Esophagus squamous epithelium (tissue), 5 donors: ENCODE data around the gene DYNLRB2. TPM values are rescaled to one million over a fixed set of nuclear protein-coding genes. Genes with fewer than 3 reads are reported as not detected.

ENCODE experiments used
- DNase-seq: peaks from one replicate; lab custom pipeline; 2025; lab: John Stamatoyannopoulos, UW
- H3K27ac ChIP-seq, 4 donors: fragments of 200-600 bp; sonication (generic); one replicate each; pipeline ENCODE4 v1.5.1; 2016 to 2019; ENCODE audit warnings: mild to moderate bottlenecking in 1 of 4
- H3K27me3 ChIP-seq, 4 donors: fragments of 200-600 bp; sonication (generic); 1 replicate in 3 of 4; 2 replicates in 1 of 4; pipeline versions ENCODE4 v1.5.1 to v1.6.0; 2017 to 2021; ENCODE audit warnings: antibody characterized with exemption in 1 of 4
- H3K36me3 ChIP-seq, 3 donors: fragments of 200-600 bp; sonication (generic); one replicate each; pipeline ENCODE4 v1.5.1; 2016 to 2019
- H3K4me1 ChIP-seq, 3 donors: fragments of 200-600 bp; sonication (generic); one replicate each; pipeline ENCODE4 v1.5.1; 2017 to 2019
- H3K4me3 ChIP-seq, 4 donors: fragments of 200-600 bp; sonication (generic); 1 replicate in 3 of 4; 2 replicates in 1 of 4; pipeline ENCODE4 v1.5.1; 2016 to 2019; ENCODE audit warnings: mild to moderate bottlenecking in 2 of 4, moderate library complexity in 1 of 4
- H3K9me3 ChIP-seq, 3 donors: fragments of 200-600 bp; sonication (generic); one replicate each; pipeline ENCODE4 v1.5.1; 2016 to 2019
- POLR2A ChIP-seq, 4 donors: fragments of 450-650 bp; IDR thresholded peaks; one replicate each; pipeline ENCODE4 v1.6.1; 2017; ENCODE audit warnings: antibody characterized with exemption in 4 of 4, mild to moderate bottlenecking in 4 of 4, moderate library complexity in 3 of 4
- WGBS, 2 donors: methylation state at CpG; one replicate each; pipeline ENCODE4 v1.1.5; 2018; 5-methylcytosine and 5-hydroxymethylcytosine counted together
- intact Hi-C: fragments of 100-400 bp; cut with DNase I; formaldehyde crosslinking; loops from one replicate; pipeline ENCODE4 v1.15.0; 2022
- total RNA-seq, 4 donors: library from RNA; depleted of rRNA; stranded (reverse); fragments of >200 nt; gene quantifications; one replicate each; pipeline ENCODE4 v1.1.0, GENCODE V29; 2016
- TF ChIP-seq, protein P1 (sequence below), 6 experiments: fragments of 450-650 bp in 4 of 6; fragments of 200-600 bp in 2 of 6; sonication (generic) in 2 of 6; IDR thresholded peaks; one replicate each; pipeline ENCODE4 v1.5.1; 2016 to 2019; ENCODE audit warnings: antibody characterized with exemption in 6 of 6, mild to moderate bottlenecking in 4 of 6, moderate library complexity in 4 of 6
- donor health status: DM: yes; HTN: yes; CAD: no.

The DYNLRB2 gene
- total RNA-seq, 4 donors from 2014 or later: 2.3 TPM; not detected in 3

DNA sequence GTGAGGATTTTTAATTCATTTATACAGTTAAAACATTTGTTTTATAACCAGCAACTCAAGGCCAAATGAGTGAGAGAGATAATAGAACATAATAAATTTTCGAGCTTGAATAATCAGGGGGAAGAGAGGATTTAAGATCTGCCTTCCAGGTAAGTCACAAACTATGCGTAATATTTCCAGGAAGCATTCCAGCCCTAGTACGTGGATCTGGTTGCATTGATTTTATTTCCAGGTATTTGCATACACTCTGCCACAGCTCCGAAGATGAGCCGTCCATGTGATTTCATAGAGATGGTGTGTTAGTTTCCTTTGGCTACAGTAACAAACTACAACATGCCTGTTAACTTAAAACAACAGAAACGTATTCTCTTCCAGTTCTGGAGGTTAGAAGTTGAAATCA, 3.5 kb downstream of the DYNLRB2 start:
- WGBS, 2 donors: 57 to 65% methylated on average over 6 of the region's 6 CpGs
- Histone ChIP-seq H3K4me3 (no peak overlapping the region), H3K27me3 (no peaks in the 10 kb centered on the region), H3K36me3 (no peaks in the 10 kb centered on the region), H3K4me1 (peaks cover 0 to 14% (median 0%) of the 10 kb centered on the region in 3 donors), H3K27ac (no peak overlapping the region), H3K9me3 (no peaks in the 10 kb centered on the region)
- intact Hi-C loops: no loop called here
- TF ChIP-seq POLR2A (IDR thresholded peaks at IDR 0.05): no peak
- TF ChIP-seq, protein P1, sequence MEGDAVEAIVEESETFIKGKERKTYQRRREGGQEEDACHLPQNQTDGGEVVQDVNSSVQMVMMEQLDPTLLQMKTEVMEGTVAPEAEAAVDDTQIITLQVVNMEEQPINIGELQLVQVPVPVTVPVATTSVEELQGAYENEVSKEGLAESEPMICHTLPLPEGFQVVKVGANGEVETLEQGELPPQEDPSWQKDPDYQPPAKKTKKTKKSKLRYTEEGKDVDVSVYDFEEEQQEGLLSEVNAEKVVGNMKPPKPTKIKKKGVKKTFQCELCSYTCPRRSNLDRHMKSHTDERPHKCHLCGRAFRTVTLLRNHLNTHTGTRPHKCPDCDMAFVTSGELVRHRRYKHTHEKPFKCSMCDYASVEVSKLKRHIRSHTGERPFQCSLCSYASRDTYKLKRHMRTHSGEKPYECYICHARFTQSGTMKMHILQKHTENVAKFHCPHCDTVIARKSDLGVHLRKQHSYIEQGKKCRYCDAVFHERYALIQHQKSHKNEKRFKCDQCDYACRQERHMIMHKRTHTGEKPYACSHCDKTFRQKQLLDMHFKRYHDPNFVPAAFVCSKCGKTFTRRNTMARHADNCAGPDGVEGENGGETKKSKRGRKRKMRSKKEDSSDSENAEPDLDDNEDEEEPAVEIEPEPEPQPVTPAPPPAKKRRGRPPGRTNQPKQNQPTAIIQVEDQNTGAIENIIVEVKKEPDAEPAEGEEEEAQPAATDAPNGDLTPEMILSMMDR (IDR thresholded peaks at IDR 0.05): no peak
- DNase-seq: no peak

DNA sequence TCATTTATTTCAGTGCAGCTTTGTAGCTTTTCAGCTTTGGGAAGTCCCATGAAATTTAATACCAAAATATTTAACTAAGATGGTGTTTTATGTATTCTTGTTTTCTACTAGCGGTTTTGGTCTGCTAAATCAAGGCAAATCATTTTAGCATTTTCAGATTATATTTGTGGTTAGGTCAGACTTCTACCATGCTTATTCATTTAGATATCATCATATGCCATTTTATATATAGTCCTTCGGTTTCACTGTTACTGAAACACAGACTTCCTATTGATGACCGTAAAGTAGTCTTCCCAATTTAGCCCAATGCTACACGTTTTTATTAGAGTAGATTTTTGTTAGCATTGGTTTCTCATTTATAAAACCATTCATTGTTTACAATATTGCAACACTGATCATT, 5.5 kb downstream of the DYNLRB2 start:
- no peak for DNase-seq
- Histone ChIP-seq H3K4me3 (no peak overlapping the region), H3K36me3 (no peaks in the 10 kb centered on the region), H3K9me3 (no peaks in the 10 kb centered on the region), H3K4me1 (peaks cover 0 to 4% (median 0%) of the 10 kb centered on the region in 3 donors), H3K27ac (no peak overlapping the region), H3K27me3 (no peaks in the 10 kb centered on the region)
- no peak for TF ChIP-seq POLR2A (IDR thresholded peaks at IDR 0.05)
- TF ChIP-seq, protein P1 (IDR thresholded peaks at IDR 0.05): no peak
- WGBS, 2 donors: 69 to 70% methylated on average over 4 of the region's 4 CpGs
- intact Hi-C loops: no loop called here

DNA sequence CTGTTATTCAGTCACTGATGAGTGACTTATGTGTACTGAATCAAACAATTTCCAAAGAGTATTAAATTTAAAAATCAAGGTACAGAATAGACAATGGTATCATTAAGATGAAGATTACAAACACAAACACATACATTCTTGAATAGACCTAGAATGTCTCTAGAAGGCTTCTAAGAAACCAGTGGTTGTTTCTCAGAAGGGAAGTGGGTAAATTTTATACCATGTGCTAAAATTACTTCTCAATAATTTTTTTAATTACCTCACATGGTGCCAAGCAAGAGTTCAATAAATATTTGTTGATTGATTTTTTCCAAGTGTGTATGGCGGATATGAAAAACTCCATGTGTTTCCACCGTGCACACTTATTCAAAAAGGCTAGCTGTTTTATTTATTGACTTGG, 6.4 kb downstream of the DYNLRB2 start:
- Histone ChIP-seq H3K27ac (no peak overlapping the region), H3K9me3 (no peaks in the 10 kb centered on the region), H3K4me1 (peaks cover 0 to 8% (median 4%) of the 10 kb centered on the region in 3 donors), H3K27me3 (no peaks in the 10 kb centered on the region), H3K36me3 (no peaks in the 10 kb centered on the region), H3K4me3 (no peak overlapping the region)
- intact Hi-C loops: no loop called here
- WGBS, 2 donors: 80 to 86% methylated on average over 2 of the region's 2 CpGs
- DNase-seq: no peak
- TF ChIP-seq POLR2A (IDR thresholded peaks at IDR 0.05): no peak
- TF ChIP-seq, protein P1 (IDR thresholded peaks at IDR 0.05): no peak

DNA sequence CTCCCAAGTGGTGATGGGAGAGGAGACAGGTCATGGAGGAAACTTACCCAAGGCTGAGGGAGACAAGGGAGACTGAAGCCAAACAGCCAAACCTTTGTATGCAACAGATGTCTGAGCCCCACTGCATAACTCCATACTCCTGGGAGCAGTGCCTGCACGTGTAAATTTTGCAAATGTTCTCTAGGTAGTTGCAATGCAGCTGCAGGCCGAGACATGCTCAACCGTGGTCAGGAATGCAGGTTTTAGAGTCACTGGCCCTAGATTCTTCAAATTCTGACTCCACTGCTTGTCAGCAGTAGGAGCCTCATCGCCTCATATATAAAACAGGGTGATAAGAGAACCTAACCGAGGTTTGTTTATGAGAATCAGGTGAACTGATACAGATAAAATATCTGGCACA, 11.5 kb downstream of the DYNLRB2 start:
- TF ChIP-seq, protein P1 (IDR thresholded peaks at IDR 0.05): no peak
- no peak for TF ChIP-seq POLR2A (IDR thresholded peaks at IDR 0.05)
- H3K27ac ChIP-seq: no peak overlapping the region
- 41 to 51% methylated on average over 3 to 5 of the region's 5 CpGs for WGBS, 2 donors
- H3K27me3 ChIP-seq: peaks cover 0 to 3% (median 0%) of the 10 kb centered on the region in 4 donors
- intact Hi-C loops: no loop called here
- H3K9me3 ChIP-seq: no peaks in the 10 kb centered on the region
- H3K4me1 ChIP-seq: peaks cover 0 to 14% (median 4%) of the 10 kb centered on the region in 3 donors
- no peak overlapping the region for H3K4me3 ChIP-seq
- H3K36me3 ChIP-seq: no peaks in the 10 kb centered on the region
- DNase-seq: no peak

DNA sequence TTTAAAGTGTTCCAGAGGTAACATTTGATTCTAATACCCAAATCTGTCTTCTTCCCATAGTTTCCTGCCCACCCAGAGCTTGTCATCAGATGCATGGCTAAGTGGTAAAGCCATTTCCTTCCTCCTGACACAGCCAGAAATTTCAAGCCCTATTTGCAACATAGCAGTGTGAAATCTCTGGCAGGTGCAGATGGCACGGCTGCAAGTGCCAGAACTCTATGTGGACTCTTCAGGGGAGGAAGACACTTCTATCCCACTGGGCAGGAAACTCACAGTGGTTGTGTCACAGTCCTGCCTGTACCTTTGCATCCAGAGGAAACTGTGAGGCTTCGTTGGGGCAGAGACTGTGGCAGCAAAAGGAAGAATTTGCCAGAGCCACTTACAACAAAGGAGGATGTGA, 13.2 kb downstream of the DYNLRB2 start:
- Histone ChIP-seq H3K36me3 (no peaks in the 10 kb centered on the region), H3K27ac (no peak overlapping the region), H3K27me3 (peaks cover 0 to 3% (median 0%) of the 10 kb centered on the region in 4 donors), H3K9me3 (no peaks in the 10 kb centered on the region), H3K4me3 (no peak overlapping the region), H3K4me1 (peaks cover 0 to 18% (median 4%) of the 10 kb centered on the region in 3 donors)
- 0% methylated on average over 1 of the region's 2 CpGs for WGBS, 2 donors
- intact Hi-C loops: no loop called here
- no peak for DNase-seq
- TF ChIP-seq, protein P1 (IDR thresholded peaks at IDR 0.05): no peak
- no peak for TF ChIP-seq POLR2A (IDR thresholded peaks at IDR 0.05)
